HG02840 (cell line): ENCODE measurements around the gene SUMF1.

Experiments used
- ATAC-seq: cut with Tn5 transposase; IDR thresholded peaks from one replicate; pipeline ENCODE4 v1.9.1; 2021; ENCODE audit warnings: mild to moderate bottlenecking, moderate library complexity, moderate number of reproducible peaks; ENCODE audit not compliant: unreplicated experiment, low FRiP score

The SUMF1 gene

DNA sequence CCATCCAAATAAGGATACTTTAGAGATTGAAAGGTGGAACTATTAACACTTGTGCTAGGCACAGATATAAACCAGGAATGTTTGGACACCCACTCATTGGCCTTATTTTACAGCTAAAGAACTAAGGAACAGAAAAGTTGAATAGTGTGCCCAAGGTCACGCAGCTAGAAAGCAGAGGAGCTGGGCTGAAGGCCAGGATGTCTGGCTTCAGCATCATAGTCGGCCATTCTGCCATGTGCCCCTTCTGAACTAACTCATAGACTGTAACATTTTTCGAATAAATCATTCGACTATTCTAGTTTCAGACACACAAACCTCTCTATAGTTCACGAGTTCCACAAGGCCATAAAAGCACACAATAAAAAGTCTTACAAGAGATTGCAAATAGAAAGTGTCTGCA is 71.1 kb downstream of the SUMF1 start:
- no peak for ATAC-seq

DNA sequence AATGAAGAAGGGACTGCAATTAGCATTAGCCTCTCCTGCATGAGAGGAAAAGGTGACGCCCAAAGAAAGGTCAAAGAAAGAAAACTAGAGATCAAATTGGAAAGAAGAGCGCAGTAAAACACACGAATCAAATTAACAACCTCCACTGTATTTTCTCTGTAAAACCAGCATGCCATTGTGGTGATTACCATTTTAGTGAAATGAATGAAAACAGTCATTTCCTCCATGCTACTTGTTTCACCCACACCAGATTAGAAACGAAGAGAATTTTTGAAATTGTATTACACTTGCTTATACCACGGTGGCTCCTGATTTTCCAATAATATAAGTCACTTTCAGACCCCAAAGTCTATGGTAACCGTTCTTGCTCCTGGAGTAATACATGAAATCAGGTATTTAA is 71.6 kb downstream of the SUMF1 start:
- ATAC-seq: no peak

DNA sequence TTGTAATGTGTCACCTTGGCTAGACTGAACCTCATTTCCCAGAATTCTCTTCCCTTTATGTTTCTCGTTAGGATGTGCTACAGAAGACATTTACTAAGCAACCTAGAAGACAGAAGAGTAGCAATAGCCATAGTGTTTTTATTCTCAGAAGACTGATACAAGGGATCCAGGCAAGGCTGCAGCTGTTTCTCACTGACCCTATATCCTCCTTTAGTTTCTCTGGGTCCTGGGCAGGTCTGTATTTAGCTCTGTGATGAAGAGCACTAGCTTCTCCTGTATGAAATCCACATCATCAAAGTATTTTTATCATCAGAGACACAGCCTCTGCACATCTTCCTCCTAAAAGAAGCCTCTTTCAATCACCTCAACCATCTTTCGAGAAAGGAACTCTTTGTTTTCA is 72.5 kb downstream of the SUMF1 start:
- no peak for ATAC-seq

DNA sequence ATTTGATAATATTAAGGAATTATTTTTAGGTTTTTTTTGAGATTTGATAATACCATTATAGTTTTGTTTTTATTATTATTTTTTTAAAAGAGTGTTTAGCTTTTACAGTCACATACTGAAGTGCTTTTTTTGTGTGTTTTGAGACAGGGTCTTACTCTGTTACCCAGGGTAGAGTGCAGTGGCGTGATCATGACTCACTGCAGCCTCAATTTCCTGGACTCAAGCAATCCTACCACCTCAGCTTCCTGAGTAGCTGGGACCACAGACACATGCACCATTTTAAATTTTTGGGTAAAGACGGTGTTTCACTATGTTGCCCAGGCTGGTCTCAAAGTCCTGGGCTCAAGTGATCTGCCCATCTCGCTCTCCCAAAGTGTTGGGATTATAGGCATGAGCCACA is 73.0 kb downstream of the SUMF1 start:
- no peak for ATAC-seq

DNA sequence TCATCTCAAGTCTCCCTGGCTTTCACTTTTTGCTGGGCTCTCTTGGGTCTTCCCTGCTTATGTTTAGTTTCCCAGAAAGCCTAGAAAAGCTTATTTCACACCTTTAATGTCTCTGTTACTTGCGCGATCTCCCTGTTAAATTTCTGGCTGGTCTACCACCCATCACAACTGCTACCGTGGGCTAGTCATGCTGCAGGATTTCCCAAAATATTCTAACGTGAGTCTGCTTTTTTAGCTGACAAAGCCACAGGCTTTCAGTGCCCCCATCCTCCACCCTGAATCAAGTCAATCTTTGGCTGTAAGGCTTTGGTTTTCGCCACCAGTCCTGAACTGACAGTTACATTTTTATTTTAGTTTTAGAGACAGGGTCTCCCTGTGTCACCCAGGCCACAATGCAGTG is 74.1 kb downstream of the SUMF1 start:
- ATAC-seq: no peak

DNA sequence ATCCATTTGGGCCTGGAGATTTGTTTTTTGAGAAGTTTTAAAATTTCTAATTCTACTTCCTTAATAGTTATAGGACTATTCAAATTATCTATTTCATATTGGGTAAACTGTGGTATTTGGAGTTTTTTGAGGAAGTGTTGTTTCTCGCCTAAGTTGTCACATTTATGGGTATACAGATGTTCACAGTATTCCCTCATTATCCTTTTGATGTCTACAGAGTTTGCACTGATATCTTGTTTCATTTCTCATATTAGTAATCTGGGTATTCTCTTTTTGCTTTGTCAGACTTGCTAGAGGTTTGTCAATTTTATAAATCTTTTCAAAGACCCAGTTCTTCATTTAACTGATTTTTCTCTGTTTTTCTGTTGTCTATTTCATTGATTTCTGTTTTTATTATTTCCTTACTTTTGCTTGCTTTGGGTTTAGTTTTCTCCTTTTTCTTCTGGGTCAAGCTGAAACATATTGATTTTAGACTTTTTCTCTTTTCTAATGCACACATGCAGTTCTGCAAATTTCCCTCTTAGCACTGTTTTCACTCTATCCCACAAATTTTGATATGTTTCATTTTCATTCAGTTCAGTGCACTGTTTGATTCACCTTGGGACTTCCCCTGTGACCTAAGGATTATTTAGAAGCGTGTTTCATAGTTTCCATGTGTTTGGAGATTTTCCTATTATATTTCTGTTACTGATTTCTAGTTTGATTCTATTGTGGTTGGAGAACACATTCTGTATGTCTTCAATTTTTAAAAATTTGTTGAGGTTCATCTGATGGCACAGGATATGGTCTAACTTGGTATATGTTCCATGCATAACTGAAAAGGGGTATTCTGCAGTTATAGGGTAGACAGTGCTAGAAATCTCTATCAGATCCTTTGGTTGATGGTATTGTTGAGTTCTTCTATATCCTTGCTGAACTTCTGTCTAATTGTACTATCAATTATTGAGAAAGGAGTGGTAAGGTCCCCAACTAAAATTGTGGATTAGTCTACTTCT is 79.6 kb downstream of the SUMF1 start:
- peak; percentile 71 for ATAC-seq

DNA sequence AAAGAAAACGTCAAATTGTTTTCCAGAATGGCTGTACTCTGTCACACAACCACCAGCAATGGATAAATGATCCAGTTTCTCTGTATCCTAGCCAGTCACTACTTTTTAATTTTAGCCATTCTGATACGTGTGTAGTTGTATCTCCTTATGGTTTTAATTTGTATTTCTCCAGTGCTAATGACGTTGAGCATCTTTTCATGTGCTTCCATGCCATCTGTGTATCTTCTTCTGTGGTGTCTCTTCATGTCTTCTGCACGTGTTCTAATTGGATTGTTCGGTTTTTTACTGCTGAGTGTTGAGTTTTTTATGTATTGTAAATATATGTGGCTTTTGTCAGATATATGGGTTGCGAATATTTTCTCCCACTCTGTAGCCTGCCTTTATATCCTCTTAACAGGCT is 81.9 kb downstream of the SUMF1 start:
- ATAC-seq: no peak

DNA sequence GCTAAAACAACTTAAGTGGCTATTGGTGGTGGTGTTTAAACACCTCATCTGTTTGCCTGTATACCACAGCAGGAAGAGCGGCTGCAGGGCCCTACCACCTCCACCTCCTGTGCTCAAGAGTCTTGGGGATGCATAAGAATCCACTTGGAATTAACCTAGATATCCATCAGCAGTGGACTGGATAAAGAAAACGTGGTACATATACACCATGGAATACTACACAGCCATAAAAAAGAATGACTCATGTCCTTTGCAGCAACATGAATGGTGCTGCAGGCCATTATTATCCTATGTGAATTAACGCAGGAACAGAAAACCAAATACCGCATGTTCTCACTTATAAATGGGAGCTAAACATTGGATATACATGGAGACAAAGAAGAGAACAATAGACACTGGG is 87.1 kb downstream of the SUMF1 start:
- no peak for ATAC-seq

DNA sequence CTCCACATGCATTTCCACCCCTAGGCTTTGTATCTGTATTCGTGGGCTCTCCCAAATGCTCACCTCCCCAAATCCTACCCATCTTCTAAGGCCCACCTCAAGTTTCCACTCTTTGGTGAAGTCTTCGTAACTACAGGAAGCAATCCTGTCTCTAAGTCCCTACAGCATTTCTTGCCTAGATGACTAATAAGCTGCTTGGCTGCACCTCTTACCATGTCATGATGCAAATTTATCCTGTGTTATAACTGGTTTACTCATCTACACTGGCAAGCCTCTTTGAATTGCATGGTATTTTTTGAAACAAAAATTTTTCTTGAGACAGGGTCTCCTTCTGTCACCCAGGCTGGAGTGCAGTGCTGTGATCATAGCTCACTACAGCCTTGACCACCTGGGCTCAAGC is 90.6 kb downstream of the SUMF1 start:
- ATAC-seq: no peak

DNA sequence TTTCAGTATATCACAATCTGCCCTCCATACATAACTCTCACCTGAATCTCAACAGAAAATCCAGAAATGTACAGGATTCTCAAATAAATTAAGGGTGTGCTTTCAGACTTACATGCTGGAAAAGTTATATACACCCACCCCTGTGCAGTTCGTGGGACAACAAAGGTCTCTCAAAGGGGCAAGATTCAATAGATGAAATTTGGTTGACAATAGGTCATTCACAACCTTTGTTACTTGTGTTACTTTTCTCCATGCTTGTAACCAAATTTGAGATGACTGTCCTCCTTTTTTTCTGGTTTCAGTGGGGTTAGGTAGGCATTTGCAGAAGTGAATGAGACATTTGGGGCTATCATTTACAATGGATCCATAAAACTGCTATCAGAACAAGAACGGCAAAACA is 91.2 kb downstream of the SUMF1 start:
- ATAC-seq: no peak

DNA sequence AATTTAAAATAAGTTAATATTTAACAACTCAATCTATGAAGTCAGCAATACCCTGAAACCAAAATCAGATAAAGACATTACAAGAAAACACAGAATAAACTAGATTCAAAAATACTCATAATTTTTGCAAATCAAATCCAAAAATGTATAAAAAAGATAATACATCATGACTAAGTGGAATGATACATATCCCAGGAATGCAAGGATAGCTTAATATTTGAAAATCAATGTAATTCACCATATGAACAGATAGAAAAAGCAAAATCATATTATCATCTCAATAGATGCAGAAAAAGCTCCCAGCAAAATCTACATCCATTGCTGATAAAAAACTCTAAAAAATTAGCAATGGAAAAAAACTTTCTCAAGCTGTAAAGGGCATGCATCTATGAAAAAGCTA is 93.4 kb downstream of the SUMF1 start:
- no peak for ATAC-seq

DNA sequence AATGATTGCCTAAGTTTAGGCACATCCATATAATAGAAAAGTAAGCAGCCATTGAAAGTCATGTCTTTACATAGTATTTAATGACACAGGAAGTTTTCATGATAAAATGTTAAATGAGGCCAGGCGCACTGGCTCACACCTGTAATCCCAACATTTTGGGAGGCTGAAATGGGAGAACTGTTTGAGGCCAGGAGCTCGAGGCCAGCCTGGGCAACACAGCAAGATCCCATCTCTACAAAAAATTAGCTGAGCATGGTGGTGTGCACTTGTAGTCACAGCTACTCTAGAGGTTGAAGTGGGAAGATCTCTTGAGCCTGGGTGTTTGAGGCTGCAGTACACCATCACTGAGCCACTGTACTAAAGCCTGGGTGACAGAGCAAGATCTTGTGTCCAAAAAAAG is 104.5 kb downstream of the SUMF1 start:
- ATAC-seq: no peak

DNA sequence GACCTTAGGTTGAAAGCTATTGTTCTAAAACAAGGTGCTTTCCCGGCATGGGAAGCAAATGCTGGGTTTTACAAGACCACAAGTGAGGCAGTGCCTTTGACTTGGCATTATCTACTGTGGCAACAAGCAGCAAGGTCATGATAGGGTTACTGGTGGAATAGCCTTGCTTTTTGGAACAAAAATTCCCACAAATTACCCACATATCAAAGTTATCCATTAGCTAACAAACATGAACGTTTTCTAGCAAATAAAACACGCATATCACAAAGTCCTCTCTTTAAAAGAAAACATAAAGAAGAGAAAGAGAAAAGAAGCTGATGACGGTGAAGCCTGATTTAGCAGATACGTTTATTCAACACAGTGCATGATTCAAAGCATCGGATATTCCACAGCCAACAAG is 106.3 kb downstream of the SUMF1 start:
- ATAC-seq: no peak

DNA sequence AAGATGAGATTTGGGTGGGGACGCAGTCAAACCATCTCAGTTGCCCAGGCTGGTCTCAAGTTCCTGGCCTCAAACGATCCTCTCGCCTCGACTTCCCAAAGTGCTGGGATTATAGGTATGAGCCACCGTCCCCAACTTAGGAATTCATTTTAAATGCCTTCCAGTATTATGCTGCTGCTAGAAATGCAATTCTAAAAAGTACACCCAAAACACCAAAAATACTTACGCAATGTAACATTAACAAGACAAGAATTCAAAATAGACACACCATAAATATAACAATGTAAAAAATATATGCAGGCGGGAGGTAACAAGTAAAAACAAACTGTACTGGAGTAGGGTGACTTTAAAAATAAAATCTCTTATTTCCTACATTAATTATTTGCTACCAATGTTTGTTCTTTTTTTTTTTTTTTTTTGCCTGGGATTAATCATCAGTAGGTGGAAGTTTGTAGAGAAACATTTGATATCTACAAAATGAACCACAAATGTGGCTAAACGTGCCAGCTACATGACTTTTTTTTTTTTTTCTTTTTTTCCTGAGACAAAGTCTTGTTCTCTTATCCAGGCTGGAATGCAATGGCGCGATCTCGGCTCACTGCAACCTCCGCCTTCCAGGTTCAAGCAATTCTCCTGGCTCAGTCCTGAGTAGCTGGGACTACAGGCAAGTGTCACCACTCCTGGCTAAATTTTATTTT is 107.1 kb downstream of the SUMF1 start:
- no peak for ATAC-seq

DNA sequence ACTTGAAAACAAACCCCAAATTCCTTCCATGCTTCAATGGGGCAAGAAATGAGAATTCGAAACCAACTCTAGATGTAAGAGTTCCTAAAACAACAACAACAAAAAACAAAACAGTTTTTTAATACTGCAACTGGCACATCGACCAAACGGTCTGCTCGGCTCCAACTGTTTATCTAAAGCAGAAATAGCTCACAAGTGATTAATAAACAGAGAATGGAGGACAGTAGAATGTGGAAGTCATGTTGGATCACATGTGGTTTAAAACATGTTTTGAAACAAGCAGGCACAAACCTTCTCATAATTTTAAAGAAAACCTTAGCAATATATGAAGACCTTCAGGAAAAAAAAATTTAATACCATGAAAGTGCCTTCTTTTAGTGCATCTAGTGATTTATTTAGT is 108.8 kb downstream of the SUMF1 start:
- ATAC-seq: no peak

DNA sequence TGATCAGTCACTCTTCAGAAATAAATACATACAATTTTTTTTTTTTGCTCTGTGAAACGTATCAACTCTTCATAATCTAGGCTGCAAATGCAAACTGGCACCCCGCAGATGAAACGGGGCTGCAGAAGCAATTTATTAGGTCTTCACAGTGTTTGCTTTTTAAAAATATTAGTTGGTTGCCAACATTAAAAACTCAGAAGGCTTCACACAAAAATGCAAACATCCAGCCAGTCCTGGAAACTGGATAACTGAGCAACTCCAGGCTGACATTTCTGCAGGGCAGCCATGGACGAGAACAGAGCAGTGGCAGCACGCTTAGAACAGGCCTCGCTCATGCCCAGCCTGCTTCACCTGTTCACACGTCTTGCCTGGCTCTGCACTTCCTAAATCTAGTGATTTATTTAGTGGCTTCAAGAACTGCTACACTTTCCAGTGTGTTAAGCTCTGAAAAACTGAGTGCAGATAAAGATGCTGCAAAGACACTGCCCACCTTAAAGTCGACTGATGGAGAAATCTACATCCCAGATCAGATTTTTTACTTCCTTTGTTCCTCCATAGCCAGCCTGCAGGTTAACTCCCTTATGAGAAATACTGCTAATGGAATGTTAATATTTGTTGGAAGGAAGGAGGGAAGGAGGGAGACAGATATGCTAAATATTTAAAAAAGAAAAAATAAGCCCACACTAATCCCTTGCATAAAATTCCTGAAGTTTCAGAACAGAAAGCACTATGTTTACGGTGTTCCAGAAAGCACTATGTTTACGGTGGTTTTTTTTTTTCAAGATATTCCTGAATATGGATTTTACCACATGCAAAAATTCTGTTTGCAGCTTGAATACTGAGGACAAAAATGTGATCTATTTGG is 110.3 kb downstream of the SUMF1 start:
- ATAC-seq: no peak

DNA sequence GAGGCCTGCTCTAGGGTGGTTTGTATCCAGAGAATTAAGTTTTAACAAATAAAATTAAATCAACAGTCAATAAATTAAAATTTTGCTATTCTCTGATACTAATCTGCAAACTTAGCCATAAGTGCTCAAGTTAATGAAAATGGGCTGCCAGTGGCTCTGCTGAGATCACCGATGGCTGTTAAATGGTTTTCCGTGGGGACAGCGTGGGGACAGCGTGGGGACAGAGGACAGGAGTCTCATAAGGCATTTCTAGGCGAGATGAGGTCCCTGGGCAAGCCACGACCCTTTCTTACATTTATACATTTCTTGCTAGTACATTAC is 110.9 kb downstream of the SUMF1 start:
- no peak for ATAC-seq

DNA sequence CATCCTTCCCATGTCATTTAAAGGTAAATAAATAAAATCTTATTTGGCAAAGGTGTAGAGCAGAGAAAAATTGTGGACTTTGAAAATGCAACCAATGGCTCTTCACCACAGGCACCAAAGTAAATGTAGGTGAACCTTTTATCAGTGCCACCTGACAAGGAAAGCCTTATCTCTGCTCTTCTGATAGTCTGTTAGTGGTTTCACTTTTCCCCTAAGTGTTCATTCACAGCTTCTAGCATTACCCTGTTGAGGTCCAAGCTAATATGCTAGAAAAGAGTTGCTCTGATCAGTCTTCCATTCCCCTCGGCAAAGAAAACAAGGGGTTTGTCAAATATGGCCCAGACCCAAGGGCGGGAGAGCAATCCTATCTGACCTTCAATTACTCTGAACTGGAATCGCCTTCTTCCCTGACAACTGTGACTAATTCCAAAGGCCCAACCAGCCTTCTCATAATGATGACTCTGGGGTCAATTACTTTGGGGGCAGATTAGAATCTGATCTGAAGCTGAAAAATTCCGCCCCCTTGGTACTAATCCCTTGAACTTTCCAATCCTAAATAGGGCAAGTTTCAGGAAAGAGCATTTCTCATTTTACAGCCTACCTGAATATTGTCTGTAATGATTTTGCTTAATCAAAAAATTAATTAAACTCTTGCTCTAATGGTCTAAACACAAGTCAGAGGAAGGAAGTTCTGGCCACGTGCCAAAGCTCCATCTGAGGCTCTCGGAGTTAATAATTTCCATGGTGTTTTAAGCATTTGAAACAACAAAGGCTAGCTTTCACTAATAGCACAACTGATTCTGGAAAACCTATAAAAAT is 111.5 kb downstream of the SUMF1 start:
- no peak for ATAC-seq

DNA sequence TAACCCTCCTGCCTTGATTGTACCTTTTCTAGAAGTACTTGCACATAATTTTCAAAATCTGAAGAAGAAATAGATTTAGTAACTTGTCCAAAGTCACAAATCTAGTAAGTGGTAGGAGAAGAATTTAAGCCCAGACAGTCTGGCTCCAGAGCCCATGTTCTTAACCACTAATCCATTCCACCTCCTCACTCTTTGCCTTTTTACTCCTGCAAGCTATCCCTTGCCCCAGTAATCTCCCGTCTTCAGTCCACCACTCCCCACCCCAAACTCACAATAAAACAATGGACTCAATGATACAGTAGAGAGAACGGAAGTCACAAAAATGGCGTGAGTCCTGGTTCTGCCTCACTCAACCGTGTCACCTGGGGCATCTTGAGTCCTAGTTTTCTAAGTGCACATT is 115.2 kb downstream of the SUMF1 start:
- no peak for ATAC-seq

DNA sequence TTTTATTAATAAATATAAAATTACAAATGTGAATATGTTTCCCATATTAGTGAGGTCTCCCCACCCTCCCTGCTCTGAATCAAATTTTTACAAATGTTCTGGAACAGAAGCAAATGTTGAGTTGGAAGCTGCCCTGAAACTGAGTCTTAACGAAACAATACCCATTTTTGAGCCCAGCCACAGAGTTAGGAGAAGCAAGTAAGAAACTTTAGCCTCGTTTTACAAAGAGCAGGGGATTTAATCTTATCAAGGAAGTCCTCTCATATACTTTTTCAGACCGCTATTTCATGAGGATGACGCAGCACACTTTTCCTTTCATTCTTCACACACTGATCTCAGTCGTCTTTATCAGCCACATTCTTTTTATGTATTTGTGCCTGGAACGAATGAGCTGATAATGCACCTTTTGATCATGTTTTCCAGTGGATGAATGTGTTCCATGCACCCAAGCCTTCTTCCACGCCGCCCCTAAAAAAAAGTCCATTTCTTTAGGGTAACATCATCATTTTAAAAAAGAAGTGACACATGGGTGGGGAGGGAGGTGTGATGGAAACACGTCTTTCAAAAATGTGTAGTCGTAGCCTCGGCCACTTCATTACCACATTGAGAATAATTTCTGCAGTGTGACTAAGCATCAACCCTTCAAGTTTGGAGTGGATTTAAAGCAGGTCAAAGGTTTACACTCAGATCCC is 115.8 kb downstream of the SUMF1 start:
- peak; percentile 37 for ATAC-seq
